Ascending aorta (tissue), 2 donors: ENCODE results near the gene FADS3. TPM values are rescaled to one million over a fixed set of nuclear protein-coding genes. Genes with fewer than 3 reads are reported as not detected.

Experiments used
- DNase-seq, 2 donors: peaks; one replicate each; pipeline ENCODE4 v3.0.0-alpha.2; 2019; ENCODE audit warnings: low spot score in 2 of 2
- H3K27ac ChIP-seq, 2 donors: fragments of 200-600 bp; sonication (generic); one replicate each; pipeline ENCODE4 v1.5.1; 2016 to 2017; ENCODE audit warnings: mild to moderate bottlenecking in 1 of 2
- H3K27me3 ChIP-seq: fragments of 200-600 bp; sonication (generic); one replicate; pipeline ENCODE4 v1.5.1; 2017
- H3K36me3 ChIP-seq, 2 donors: fragments of 200-600 bp; sonication (generic); one replicate each; pipeline ENCODE4 v1.5.1; 2016
- H3K4me1 ChIP-seq, 2 donors: fragments of 200-600 bp; sonication (generic); one replicate each; pipeline ENCODE4 v1.5.1; 2016 to 2017; ENCODE audit warnings: mild to moderate bottlenecking in 1 of 2
- H3K4me3 ChIP-seq, 2 donors: fragments of 200-600 bp; sonication (generic); one replicate each; pipeline ENCODE4 v1.5.1; 2016 to 2017; ENCODE audit warnings: mild to moderate bottlenecking in 1 of 2
- H3K9me3 ChIP-seq, 2 donors: fragments of 200-600 bp; sonication (generic); one replicate each; pipeline ENCODE4 v1.5.1; 2016
- CTCF ChIP-seq, 3 experiments: fragments of 200-600 bp in 2 of 3; fragments of 450-650 bp in 1 of 3; sonication (generic) in 2 of 3; IDR thresholded peaks; one replicate each; pipeline ENCODE4 v1.5.1; 2016 to 2019; ENCODE audit warnings: antibody characterized with exemption in 3 of 3, mild to moderate bottlenecking in 1 of 3, moderate library complexity in 1 of 3
- intact Hi-C: fragments of 100-400 bp; cut with DNase I; formaldehyde crosslinking; loops from one replicate; pipeline ENCODE4 v1.15.1; 2023
- total RNA-seq: library from RNA; depleted of rRNA; stranded (reverse); fragments of >200 nt; gene quantifications from one replicate; pipeline ENCODE4 v1.1.0, GENCODE V29; 2016

FADS3 gene
- total RNA-seq, 1 donor from 2014 or later, result 191 TPM

- Histone ChIP-seq H3K27me3 (no peaks in the 10 kb centered on the region), H3K4me1 (peaks cover 3 to 10% of the 10 kb centered on the region in 2 donors), H3K27ac (peak overlapping the region in 1 of 2 donors; percentile 11), H3K4me3 (no peak overlapping the region), H3K36me3 (no peaks in the 10 kb centered on the region), H3K9me3 (no peaks in the 10 kb centered on the region)
- intact Hi-C loops, result no loop called here
- peak in 1 of 2 donors; percentile 44 for DNase-seq
- TF ChIP-seq CTCF (IDR thresholded peaks at IDR 0.05), result no peak
Observed at GRCh38 chr11:61912991-61913698, 21.8 kb upstream of the FADS3 start.

DNA sequence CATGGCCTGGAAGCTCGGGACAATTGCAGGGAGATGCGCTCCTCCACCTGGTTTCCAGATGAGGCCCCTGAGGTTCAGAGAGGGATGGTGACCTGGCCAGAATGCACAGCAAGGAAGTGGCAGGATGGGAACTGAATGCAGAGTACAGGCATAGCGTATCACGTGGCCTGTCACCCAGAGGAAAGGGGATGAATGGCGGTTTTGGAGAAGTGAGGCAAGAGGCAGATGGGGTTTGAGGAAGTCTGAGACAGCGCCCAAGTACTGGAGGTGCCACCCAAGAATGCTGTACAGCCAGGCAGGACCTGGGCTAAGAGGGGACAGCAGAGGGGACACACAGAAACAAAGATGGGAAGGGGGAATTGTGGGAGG lies 21.2 kb upstream of the FADS3 start:
- Histone ChIP-seq H3K27me3 (no peaks in the 10 kb centered on the region), H3K27ac (no peak overlapping the region), H3K36me3 (peaks cover 0 to under 1% of the 10 kb centered on the region in 2 donors), H3K4me3 (no peak overlapping the region), H3K4me1 (peaks cover 3 to 6% of the 10 kb centered on the region in 2 donors), H3K9me3 (no peaks in the 10 kb centered on the region)
- DNase-seq, result peak in 1 of 2 donors; percentile 68
- intact Hi-C loops, result no loop called here
- no peak for TF ChIP-seq CTCF (IDR thresholded peaks at IDR 0.05)

GRCh38 chr11:61911701-61912529 lies 20.6 kb upstream of the FADS3 start:
- H3K27me3 ChIP-seq, result no peaks in the 10 kb centered on the region
- H3K4me1 ChIP-seq, result peaks cover 2 to 6% of the 10 kb centered on the region in 2 donors
- no peak overlapping the region for H3K4me3 ChIP-seq
- peak in 1 of 2 donors; percentile 64 for DNase-seq
- H3K36me3 ChIP-seq, result peaks cover 3 to 6% of the 10 kb centered on the region in 2 donors
- H3K9me3 ChIP-seq, result no peaks in the 10 kb centered on the region
- no peak for TF ChIP-seq CTCF (IDR thresholded peaks at IDR 0.05)
- H3K27ac ChIP-seq, result no peak overlapping the region
- intact Hi-C loops, result no loop called here

- Histone ChIP-seq H3K27ac (no peak overlapping the region), H3K9me3 (no peaks in the 10 kb centered on the region), H3K36me3 (peaks cover 10 to 13% of the 10 kb centered on the region in 2 donors), H3K27me3 (no peaks in the 10 kb centered on the region), H3K4me3 (no peak overlapping the region), H3K4me1 (peaks cover 0 to 6% of the 10 kb centered on the region in 2 donors)
- DNase-seq, result peak in 1 of 2 donors; percentile 44
- no peak for TF ChIP-seq CTCF (IDR thresholded peaks at IDR 0.05)
- intact Hi-C loops, result no loop called here
Observed at GRCh38 chr11:61911128-61911700, 19.9 kb upstream of the FADS3 start.

DNA sequence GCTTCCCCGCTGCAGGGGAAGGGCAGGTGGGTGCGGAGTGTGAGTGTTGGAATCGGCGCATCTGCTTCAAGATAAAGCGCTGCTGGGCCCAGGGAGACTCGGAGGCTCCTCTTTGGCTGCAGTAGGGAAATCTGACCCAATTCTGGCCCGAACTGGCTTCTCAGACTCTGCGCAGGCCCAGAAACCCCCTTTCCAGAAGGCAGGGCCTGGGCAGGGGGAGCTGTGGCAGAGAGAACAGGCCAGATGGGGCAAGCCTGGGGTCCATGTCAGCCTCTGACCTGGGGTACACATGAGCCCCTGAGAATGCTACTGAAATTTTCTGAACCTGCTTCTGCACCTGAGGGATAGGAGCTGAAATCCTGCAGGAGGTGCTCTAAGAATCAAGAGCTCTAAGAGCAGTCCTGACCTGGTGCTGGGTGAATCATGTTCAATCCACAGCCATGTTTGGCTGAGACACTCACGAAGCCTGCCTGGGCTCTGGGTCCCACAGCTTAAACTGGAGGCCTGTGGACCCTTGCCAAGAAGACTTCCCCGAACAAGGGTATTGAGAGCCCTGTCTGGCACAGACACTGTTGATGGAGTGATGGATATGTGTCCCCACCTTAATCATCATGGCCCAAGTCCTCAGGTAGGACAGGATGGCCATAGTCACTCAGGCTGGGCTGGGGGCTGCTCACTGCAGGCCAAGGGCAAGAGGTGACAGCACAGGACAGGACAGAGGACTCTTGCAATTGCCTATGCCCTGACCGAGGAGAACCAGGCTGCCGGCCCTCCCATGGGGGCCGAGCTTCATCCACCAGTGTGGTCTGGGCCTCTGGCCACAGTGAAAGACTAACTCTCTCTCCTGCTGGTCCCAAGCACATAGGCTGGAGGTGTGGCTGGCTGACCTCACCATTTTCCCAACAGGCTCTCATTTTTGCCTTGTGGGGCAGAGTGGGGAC lies 19.1 kb upstream of the FADS3 start:
- H3K4me1 ChIP-seq, result peaks cover 0 to 6% of the 10 kb centered on the region in 2 donors
- TF ChIP-seq CTCF (IDR thresholded peaks at IDR 0.05), result no peak
- no peaks in the 10 kb centered on the region for H3K27me3 ChIP-seq
- H3K4me3 ChIP-seq, result no peak overlapping the region
- DNase-seq, result peak in 1 of 2 donors; percentile 60
- intact Hi-C loops, result no loop called here
- H3K27ac ChIP-seq, result no peak overlapping the region
- no peaks in the 10 kb centered on the region for H3K9me3 ChIP-seq
- H3K36me3 ChIP-seq, result peaks cover 14 to 21% of the 10 kb centered on the region in 2 donors
